HAP-1 (cell line): ENCODE data around the gene RTKN2.

Source experiments
- DNase-seq, 2 experiments: peaks; one replicate each; pipeline ENCODE4 v3.0.0-alpha.2; 2016 to 2020; ENCODE audit warnings: low spot score in 2 of 2
- H3K27me3 ChIP-seq: fragments of 250-450 bp; sonication (Bioruptor Pico); 2 replicates; pipeline ENCODE4 v1.5.1; 2020; ENCODE audit warnings: low read depth, mild to moderate bottlenecking, moderate library complexity
- H3K36me3 ChIP-seq: fragments of 250-450 bp; sonication (Bioruptor Pico); replicated peaks from 2 replicates; pipeline ENCODE4 v1.5.1; 2020; ENCODE audit warnings: mild to moderate bottlenecking
- H3K4me1 ChIP-seq: fragments of 250-450 bp; sonication (Bioruptor Pico); 2 replicates; pipeline ENCODE4 v1.5.1; 2020; ENCODE audit warnings: mild to moderate bottlenecking
- H3K4me3 ChIP-seq: fragments of 250-450 bp; sonication (Bioruptor Pico); 2 replicates; pipeline ENCODE4 v1.5.1; 2020; ENCODE audit warnings: mild to moderate bottlenecking, moderate library complexity
- H3K9me3 ChIP-seq: fragments of 250-450 bp; sonication (Bioruptor Pico); 2 replicates; pipeline ENCODE4 v1.5.1; 2020; ENCODE audit warnings: mild to moderate bottlenecking, moderate library complexity
- in situ Hi-C: fragments of 300-500 bp; cut with MboI; formaldehyde crosslinking; loops from 3 replicates; pipeline ENCODE4 v1.14.3; 2020; ENCODE audit warnings: low sequenced_read_pairs, inconsistent platforms, mixed read lengths

Gene RTKN2

GRCh38 chr10:62166331-62167131 lies 102.1 kb downstream of the RTKN2 start:
- in situ Hi-C loops: no loop called here
- no peak overlapping the region for H3K4me3 ChIP-seq
- DNase-seq: no peak
- no peaks in the 10 kb centered on the region for H3K9me3 ChIP-seq
- H3K4me1 ChIP-seq: peaks cover 3% of the 10 kb centered on the region
- no peaks in the 10 kb centered on the region for H3K27me3 ChIP-seq
- no peaks in the 10 kb centered on the region for H3K36me3 ChIP-seq

DNA sequence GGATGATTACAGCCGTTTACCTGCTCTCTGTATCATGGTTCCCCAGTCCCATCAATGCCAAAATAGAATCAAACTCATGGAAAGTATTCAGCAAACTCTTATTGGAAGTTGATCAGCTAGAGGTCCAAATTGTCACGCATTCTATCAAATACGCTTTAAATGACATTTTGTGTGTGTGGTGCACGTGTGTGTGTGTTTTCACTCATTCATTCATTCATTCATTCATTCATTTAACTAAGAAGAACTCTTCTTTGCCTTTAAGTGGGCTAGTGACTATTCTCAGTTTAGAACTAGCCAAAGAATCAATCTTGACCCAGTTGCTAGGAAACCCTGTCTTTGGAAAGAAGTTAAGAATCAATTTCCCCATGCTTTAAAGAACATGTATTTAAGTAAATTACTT lies 102.8 kb downstream of the RTKN2 start:
- H3K4me1 ChIP-seq: peaks cover 7% of the 10 kb centered on the region
- H3K9me3 ChIP-seq: no peaks in the 10 kb centered on the region
- H3K27me3 ChIP-seq: no peaks in the 10 kb centered on the region
- no peak for DNase-seq
- H3K4me3 ChIP-seq: no peak overlapping the region
- in situ Hi-C loops: no loop called here
- no peaks in the 10 kb centered on the region for H3K36me3 ChIP-seq

GRCh38 chr10:62163024-62163423 lies 105.6 kb downstream of the RTKN2 start:
- peaks cover 7% of the 10 kb centered on the region for H3K4me1 ChIP-seq
- in situ Hi-C loops: no loop called here

GRCh38 chr10:62162261-62162981 lies 106.2 kb downstream of the RTKN2 start:
- H3K27me3 ChIP-seq: no peaks in the 10 kb centered on the region
- no peaks in the 10 kb centered on the region for H3K9me3 ChIP-seq
- in situ Hi-C loops: no loop called here
- DNase-seq: no peak
- H3K36me3 ChIP-seq: no peaks in the 10 kb centered on the region
- no peak overlapping the region for H3K4me3 ChIP-seq
- H3K4me1 ChIP-seq: peaks cover 7% of the 10 kb centered on the region

More at GRCh38 chr10:62163024-62163423, 105.6 kb downstream of the RTKN2 start:
- no peaks in the 10 kb centered on the region for H3K9me3 ChIP-seq
- DNase-seq: no peak
- H3K27me3 ChIP-seq: no peaks in the 10 kb centered on the region
- no peak overlapping the region for H3K4me3 ChIP-seq
- H3K36me3 ChIP-seq: no peaks in the 10 kb centered on the region

DNA sequence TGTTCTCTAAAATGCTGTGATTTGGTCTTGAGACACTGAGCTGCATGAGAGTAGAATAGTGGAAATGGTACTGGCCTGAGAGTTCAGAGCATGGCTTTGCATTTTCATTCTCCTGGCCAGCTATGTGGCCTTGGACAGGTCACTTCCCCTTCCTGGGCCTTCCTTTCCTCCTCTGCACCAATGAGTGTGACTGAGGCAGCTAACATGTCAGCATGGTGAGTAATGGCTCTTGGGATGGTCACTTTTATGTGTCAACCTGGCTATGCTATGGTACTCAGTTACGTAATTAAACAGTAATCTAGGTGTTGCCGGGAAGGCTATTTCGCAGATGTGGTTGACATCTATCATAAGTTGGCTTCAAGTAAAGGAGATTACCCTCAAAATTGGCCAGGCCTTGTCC lies 109.3 kb downstream of the RTKN2 start:
- H3K27me3 ChIP-seq: no peaks in the 10 kb centered on the region
- no peak for DNase-seq
- no peaks in the 10 kb centered on the region for H3K36me3 ChIP-seq
- H3K9me3 ChIP-seq: no peaks in the 10 kb centered on the region
- in situ Hi-C loops: no loop called here
- no peak overlapping the region for H3K4me3 ChIP-seq
- peaks cover 7% of the 10 kb centered on the region for H3K4me1 ChIP-seq

- H3K27me3 ChIP-seq: no peaks in the 10 kb centered on the region
- no peak for DNase-seq
- no peak overlapping the region for H3K4me3 ChIP-seq
- H3K9me3 ChIP-seq: no peaks in the 10 kb centered on the region
- H3K4me1 ChIP-seq: peaks cover 7% of the 10 kb centered on the region
- in situ Hi-C loops: no loop called here
- H3K36me3 ChIP-seq: no peaks in the 10 kb centered on the region
Measured at GRCh38 chr10:62157601-62158000, 111.0 kb downstream of the RTKN2 start.

DNA sequence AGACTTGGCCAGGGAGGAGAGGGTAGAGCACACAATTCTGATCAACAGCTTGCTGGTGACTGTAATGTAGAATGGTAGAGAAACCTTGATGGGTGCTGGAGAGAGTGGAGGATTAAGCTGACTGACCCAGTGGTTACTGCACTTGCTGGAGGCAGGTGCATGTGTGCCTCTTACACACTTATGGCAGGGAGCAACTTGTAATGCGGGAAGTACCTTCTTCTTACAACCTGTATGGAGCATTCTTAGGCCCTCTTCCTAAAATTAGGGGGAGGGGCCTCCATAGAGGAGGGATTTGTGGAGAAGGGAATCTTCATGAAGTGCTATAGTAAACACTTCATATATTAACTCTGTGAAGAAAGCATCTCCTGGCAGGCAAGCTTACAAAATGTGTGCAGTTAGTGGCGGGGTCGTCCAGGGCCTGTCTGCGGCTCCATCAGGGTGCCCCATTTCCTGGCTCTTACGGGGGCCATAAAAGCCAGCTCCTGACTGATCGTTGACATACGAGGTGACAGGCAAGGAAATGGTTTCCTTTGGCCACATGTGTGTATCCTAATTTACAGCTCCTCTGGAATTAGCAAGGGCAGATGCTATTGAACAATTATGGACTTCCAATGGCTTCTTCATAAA lies 113.5 kb downstream of the RTKN2 start:
- H3K4me3 ChIP-seq: no peak overlapping the region
- in situ Hi-C loops: no loop called here

GRCh38 chr10:62154231-62154630 lies 114.4 kb downstream of the RTKN2 start:
- DNase-seq: no peak
- H3K27me3 ChIP-seq: no peaks in the 10 kb centered on the region
- no peaks in the 10 kb centered on the region for H3K9me3 ChIP-seq
- in situ Hi-C loops: no loop called here
- no peaks in the 10 kb centered on the region; the same call in 1 of the 2 replicates for H3K4me1 ChIP-seq
- H3K4me3 ChIP-seq: no peak overlapping the region
- no peaks in the 10 kb centered on the region for H3K36me3 ChIP-seq

More for the DNA sequence above, 113.5 kb downstream of the RTKN2 start:
- no peaks in the 10 kb centered on the region; the same call in 1 of the 2 replicates for H3K4me1 ChIP-seq
- H3K36me3 ChIP-seq: no peaks in the 10 kb centered on the region
- H3K27me3 ChIP-seq: no peaks in the 10 kb centered on the region
- H3K9me3 ChIP-seq: no peaks in the 10 kb centered on the region
- no peak for DNase-seq

DNA sequence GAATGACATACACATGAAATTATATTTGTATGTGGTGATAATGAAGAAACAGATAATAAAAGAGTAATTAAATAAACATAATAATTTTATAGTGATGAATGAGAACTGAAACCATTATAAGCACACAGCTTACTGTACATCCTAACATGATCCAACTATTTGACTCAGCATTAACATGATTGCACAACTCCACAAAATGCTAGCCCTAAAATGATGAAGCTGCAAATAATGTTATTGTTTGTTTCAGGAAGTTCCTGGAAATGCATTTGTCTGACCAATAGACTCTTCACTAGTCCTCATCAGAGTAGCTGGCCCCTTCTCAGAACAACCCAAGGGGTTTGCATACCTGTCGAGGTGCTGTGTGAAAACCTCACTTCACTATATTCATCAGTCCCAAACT lies 115.5 kb downstream of the RTKN2 start:
- DNase-seq: no peak
- Histone ChIP-seq H3K27me3 (no peaks in the 10 kb centered on the region), H3K4me1 (no peaks in the 10 kb centered on the region; the same call in 1 of the 2 replicates), H3K9me3 (no peaks in the 10 kb centered on the region), H3K36me3 (no peaks in the 10 kb centered on the region), H3K4me3 (no peak overlapping the region)
- in situ Hi-C loops: no loop called here

DNA sequence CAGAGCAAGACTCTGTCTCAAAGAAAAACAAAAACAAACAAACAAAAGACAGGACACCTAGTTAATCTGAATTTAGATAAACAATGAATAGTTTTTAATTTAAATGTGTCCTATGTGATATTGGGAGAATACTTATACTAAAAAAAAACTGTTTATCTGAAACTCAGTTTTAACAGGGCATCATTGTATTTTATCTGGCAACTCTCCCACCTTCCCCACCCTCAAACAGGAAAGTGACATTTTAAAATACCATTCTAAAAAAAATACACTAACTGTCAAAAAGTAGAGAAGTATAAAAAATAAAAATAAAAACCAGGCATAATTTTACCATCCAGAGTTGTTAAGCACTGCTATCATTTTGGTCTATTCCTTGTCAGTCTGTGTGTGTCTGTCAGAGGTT lies 119.0 kb downstream of the RTKN2 start:
- Histone ChIP-seq H3K9me3 (no peaks in the 10 kb centered on the region), H3K27me3 (no peaks in the 10 kb centered on the region), H3K4me1 (no peaks in the 10 kb centered on the region), H3K36me3 (no peaks in the 10 kb centered on the region), H3K4me3 (no peak overlapping the region)
- in situ Hi-C loops: no loop called here
- no peak for DNase-seq

- no peaks in the 10 kb centered on the region for H3K4me1 ChIP-seq
- H3K4me3 ChIP-seq: no peak overlapping the region
- H3K27me3 ChIP-seq: no peaks in the 10 kb centered on the region
- no peaks in the 10 kb centered on the region for H3K36me3 ChIP-seq
- 0 out of 2 replicates have a peak, but pooled peaks cover under 1% of the 10 kb centered on the region for H3K9me3 ChIP-seq
- no peak for DNase-seq
- in situ Hi-C loops: no loop called here
Measured at GRCh38 chr10:62148155-62148554, 120.5 kb downstream of the RTKN2 start.

- no peak for DNase-seq
- Histone ChIP-seq H3K9me3 (0 out of 2 replicates have a peak, but pooled peaks cover 2% of the 10 kb centered on the region), H3K27me3 (no peaks in the 10 kb centered on the region), H3K4me3 (no peak overlapping the region), H3K4me1 (no peaks in the 10 kb centered on the region), H3K36me3 (no peaks in the 10 kb centered on the region)
- in situ Hi-C loops: no loop called here
Measured at GRCh38 chr10:62147425-62147824, 121.2 kb downstream of the RTKN2 start.

DNA sequence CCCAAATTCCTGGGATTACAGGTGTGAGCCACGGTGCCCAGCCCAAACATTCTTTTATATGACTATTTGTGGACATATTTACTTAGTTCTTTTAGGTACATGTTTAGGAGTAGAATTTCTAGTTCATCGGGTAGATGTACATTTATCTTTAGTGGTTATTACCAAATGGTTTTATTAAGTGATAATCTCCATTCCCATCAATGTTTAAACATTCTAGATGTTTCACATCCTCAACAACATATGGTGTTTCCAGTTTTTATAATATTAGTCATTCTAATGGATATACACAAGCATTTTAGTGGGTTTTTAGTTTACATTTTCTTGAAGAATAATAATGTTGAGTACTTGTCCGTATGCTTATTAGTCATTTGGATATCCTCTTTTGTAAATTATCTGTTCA lies 131.7 kb downstream of the RTKN2 start:
- Histone ChIP-seq H3K36me3 (no peaks in the 10 kb centered on the region), H3K4me1 (no peaks in the 10 kb centered on the region), H3K27me3 (no peaks in the 10 kb centered on the region), H3K9me3 (no peaks in the 10 kb centered on the region), H3K4me3 (no peak overlapping the region)
- in situ Hi-C loops: no loop called here
- no peak for DNase-seq

DNA sequence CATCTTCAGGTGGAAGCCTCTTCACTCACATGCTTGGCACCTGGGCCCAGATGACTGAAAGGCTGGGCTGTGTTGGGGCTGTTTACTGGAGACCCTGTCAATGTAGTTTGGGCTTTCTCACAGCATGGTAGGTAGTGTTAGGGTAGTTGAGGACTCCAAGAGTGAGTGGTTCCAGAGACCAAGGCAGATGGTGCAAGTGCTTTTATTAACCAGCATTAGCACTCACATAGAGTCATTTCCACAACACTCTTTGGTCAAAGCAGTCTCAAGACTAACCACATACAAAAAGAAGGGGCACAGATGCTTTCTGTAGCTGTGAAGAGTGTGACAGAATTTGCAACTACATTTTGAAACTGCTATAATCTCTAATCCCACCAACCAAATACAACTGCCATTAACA lies 135.0 kb downstream of the RTKN2 start:
- Histone ChIP-seq H3K4me1 (no peaks in the 10 kb centered on the region), H3K4me3 (no peak overlapping the region), H3K27me3 (no peaks in the 10 kb centered on the region), H3K36me3 (no peaks in the 10 kb centered on the region), H3K9me3 (no peaks in the 10 kb centered on the region)
- in situ Hi-C loops: no loop called here
- no peak for DNase-seq
